Left hindlimb (tissue), 1 donor: ENCODE data around the gene FUCA2.
"Not testable (repeated sequence)": the region's sequence is repeated elsewhere in the genome, so short reads cannot be mapped to it uniquely, and the experiment has no call there.

ENCODE experiments used
- DNase-seq: peaks from one replicate; pipeline ENCODE4 v3.0.0-alpha.2; 2018

Gene FUCA2

GRCh38 chr6:143490775-143491174, 20.7 kb downstream of the FUCA2 start:
- no peak for DNase-seq

GRCh38 chr6:143490244-143490643, 21.3 kb downstream of the FUCA2 start:
- DNase-seq, result no peak

GRCh38 chr6:143486752-143487151, 24.8 kb downstream of the FUCA2 start:
- DNase-seq, result no peak

GRCh38 chr6:143485967-143486366, 25.6 kb downstream of the FUCA2 start:
- no peak for DNase-seq

- no peak for DNase-seq
Observed at GRCh38 chr6:143482593-143482992, 28.9 kb downstream of the FUCA2 start.

GRCh38 chr6:143478479-143479062, 32.9 kb downstream of the FUCA2 start:
- no peak for DNase-seq

GRCh38 chr6:143476545-143476944, 35.0 kb downstream of the FUCA2 start:
- DNase-seq, result no peak

- DNase-seq, result no peak
Observed at GRCh38 chr6:143471822-143472221, 39.7 kb downstream of the FUCA2 start.

GRCh38 chr6:143468823-143469222, 42.7 kb downstream of the FUCA2 start:
- DNase-seq, result not testable (repeated sequence)

- DNase-seq, result no peak
Observed at GRCh38 chr6:143468026-143468425, 43.5 kb downstream of the FUCA2 start.

- DNase-seq, result no peak
Observed at GRCh38 chr6:143465546-143465945, 46.0 kb downstream of the FUCA2 start.

- no peak for DNase-seq
Observed at GRCh38 chr6:143457563-143458359, 53.8 kb downstream of the FUCA2 start.

GRCh38 chr6:143451531-143451930, 60.0 kb downstream of the FUCA2 start:
- DNase-seq, result no peak

- peak; percentile 96 for DNase-seq
Observed at GRCh38 chr6:143450453-143451371, 60.8 kb downstream of the FUCA2 start, which contains the start of the genes ADAT2 and PEX3. Gene ADAT2 (minus strand): TSS chr6:143450695. CDS start chr6:143450658, 37 bp downstream. Gene PEX3 (plus strand): TSS chr6:143450805. CDS start chr6:143451043, 238 bp downstream.

GRCh38 chr6:143449714-143450452, 61.6 kb downstream of the FUCA2 start:
- DNase-seq, result no peak

- DNase-seq, result no peak
Observed at GRCh38 chr6:143449082-143449713, 62.3 kb downstream of the FUCA2 start.

GRCh38 chr6:143447865-143448264, 63.7 kb downstream of the FUCA2 start:
- DNase-seq, result not testable (repeated sequence)
